Spinal cord (tissue), 10 donors: ENCODE data around the gene ACACA. TPM values are rescaled to one million over a fixed set of nuclear protein-coding genes. Genes with fewer than 3 reads are reported as not detected.
A peak's percentile ranks its signal among the peaks of the same experiment; 100 is the strongest.

Experiments
- DNase-seq, 6 donors: peaks; one replicate each; pipeline versions ENCODE4 v3.0.0 to v3.0.0-alpha.2; 2013 to 2015; ENCODE audit warnings: low spot score in 6 of 6, low read depth in 4 of 6
- H3K27ac ChIP-seq: one replicate; pipeline ENCODE4 v1.5.1; 2013; ENCODE audit warnings: low read depth, low read length, control low read depth
- H3K27me3 ChIP-seq: one replicate; pipeline ENCODE4 v1.6.1; 2013; ENCODE audit warnings: low read length; ENCODE audit not compliant: control insufficient read depth, insufficient read depth
- H3K36me3 ChIP-seq: one replicate; pipeline ENCODE4 v1.6.1; 2013; ENCODE audit warnings: low read length; ENCODE audit not compliant: control insufficient read depth, insufficient read depth
- H3K4me1 ChIP-seq: one replicate; pipeline ENCODE4 v1.6.1; 2013; ENCODE audit warnings: low read length; ENCODE audit not compliant: control insufficient read depth, insufficient read depth
- H3K4me3 ChIP-seq: one replicate; pipeline ENCODE4 v1.5.1; 2013; ENCODE audit warnings: low read depth, low read length, control low read depth
- H3K9me3 ChIP-seq: one replicate; pipeline ENCODE4 v1.6.1; 2013; ENCODE audit warnings: low read length; ENCODE audit not compliant: control insufficient read depth, insufficient read depth
- WGBS: methylation state at CpG from one replicate; pipeline ENCODE4 v1.1.5; 2013; ENCODE audit warnings: missing lambda C conversion rate; ENCODE audit not compliant: insufficient coverage; 5-methylcytosine and 5-hydroxymethylcytosine counted together
- polyA plus RNA-seq, 2 donors: library from polyadenylated mRNA; unstranded; fragments of 120-200 nt; gene quantifications; one replicate each; pipeline ENCODE4 v1.2.1, GENCODE V29; 2013; ENCODE audit not compliant: insufficient read length in 2 of 2
- total RNA-seq, 2 donors: library from RNA; depleted of rRNA in 1 of 2; stranded (reverse); fragments of 120-200 nt in 1 of 2; fragments of >200 nt in 1 of 2; gene quantifications; one replicate each; pipeline versions ENCODE4 v1.2.3 to v1.2.4, GENCODE V29; 2013 to 2014
- donor health status: healthy.

The ACACA gene
- total and polyA plus RNA-seq, 4 donors, result 62.3 to 94.4 (median 80.5) TPM

DNA sequence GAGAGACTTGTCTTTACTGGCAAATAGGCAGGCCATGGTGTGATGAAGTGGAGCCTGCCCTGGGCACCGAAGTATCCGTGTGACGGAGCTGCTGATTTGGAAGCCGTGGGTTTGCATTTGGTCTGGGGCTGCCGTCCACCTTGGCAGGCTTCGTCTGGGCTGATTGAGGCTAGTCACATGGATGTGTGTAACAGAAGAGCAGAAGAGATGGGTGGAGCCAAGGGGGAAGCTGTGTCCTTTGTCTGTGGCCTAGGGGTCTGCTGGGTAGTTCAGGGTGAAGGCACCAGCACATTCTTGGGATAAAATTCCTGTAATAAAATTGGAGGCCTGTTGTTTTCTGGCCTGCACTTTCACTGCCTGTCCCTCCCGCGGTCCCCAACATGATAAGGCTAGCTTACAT lies 351.7 kb downstream of the ACACA start:
- no peak for DNase-seq
- Histone ChIP-seq H3K27ac (no peak overlapping the region), H3K27me3 (no peaks in the 10 kb centered on the region), H3K4me1 (peaks cover 6% of the 10 kb centered on the region), H3K36me3 (peaks cover 7% of the 10 kb centered on the region), H3K9me3 (no peaks in the 10 kb centered on the region), H3K4me3 (no peak overlapping the region)
- 66% methylated on average over 6 of the region's 8 CpGs for WGBS

DNA sequence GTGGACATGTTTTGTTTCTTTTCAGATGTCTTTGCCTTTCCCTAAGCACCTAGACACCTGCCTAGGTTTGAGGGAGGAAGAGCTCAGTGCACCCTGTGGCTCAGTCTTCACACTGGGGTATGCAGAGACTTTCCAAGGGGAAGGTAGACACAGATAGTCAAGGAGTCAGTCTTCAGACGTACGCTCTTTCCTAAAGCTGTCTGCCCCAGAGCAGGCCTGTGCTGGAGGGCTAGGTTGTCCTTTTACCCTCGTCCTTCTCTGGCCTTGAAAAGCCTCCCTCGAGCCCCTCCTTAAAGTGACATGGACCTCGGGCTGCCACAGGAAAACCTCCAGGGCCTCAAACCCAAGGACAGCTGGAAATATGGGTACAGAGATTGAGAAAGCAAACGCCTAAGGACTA lies 354.2 kb downstream of the ACACA start:
- H3K36me3 ChIP-seq, result peaks cover 12% of the 10 kb centered on the region
- whole genome bisulfite sequencing, result 93% methylated on average over 5 of the region's 6 CpGs
- H3K27ac ChIP-seq, result no peak overlapping the region
- no peak overlapping the region for H3K4me3 ChIP-seq
- H3K4me1 ChIP-seq, result peaks cover 12% of the 10 kb centered on the region
- no peaks in the 10 kb centered on the region for H3K27me3 ChIP-seq
- DNase-seq, result no peak
- no peaks in the 10 kb centered on the region for H3K9me3 ChIP-seq

DNA sequence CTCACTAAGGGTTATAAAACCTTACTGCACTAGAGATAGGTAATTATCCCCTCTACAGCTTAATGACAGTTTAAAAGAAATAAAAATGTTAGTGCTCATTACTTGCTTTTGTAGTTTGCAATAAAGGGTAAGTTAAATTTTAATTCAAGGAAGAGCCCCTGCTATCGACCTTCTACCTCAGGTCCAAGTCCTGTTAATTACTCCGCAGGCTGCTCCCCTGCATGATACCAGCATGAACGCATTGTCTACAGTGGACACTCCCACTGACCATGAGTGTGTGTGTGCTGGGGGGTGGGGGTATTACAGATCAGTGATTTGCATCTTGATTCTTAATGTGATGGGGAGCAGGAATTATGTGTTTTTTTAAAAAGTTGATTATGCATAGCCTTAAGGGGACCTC lies 354.8 kb downstream of the ACACA start:
- DNase-seq, result peak in 1 of 6 donors; percentile 53
- H3K4me3 ChIP-seq, result no peak overlapping the region
- H3K27ac ChIP-seq, result no peak overlapping the region
- H3K4me1 ChIP-seq, result peaks cover 15% of the 10 kb centered on the region
- WGBS, result no CpG with 5 or more reads among the region's 3 CpGs
- H3K36me3 ChIP-seq, result peaks cover 12% of the 10 kb centered on the region
- H3K9me3 ChIP-seq, result no peaks in the 10 kb centered on the region
- H3K27me3 ChIP-seq, result no peaks in the 10 kb centered on the region

GRCh38 chr17:37051381-37051780 lies 355.3 kb downstream of the ACACA start:
- Histone ChIP-seq H3K27ac (no peak overlapping the region), H3K4me1 (peaks cover 15% of the 10 kb centered on the region), H3K4me3 (no peak overlapping the region), H3K27me3 (no peaks in the 10 kb centered on the region), H3K9me3 (no peaks in the 10 kb centered on the region), H3K36me3 (peaks cover 8% of the 10 kb centered on the region)
- DNase-seq, result no peak
- 100% methylated on average over 1 of the region's 5 CpGs for WGBS

DNA sequence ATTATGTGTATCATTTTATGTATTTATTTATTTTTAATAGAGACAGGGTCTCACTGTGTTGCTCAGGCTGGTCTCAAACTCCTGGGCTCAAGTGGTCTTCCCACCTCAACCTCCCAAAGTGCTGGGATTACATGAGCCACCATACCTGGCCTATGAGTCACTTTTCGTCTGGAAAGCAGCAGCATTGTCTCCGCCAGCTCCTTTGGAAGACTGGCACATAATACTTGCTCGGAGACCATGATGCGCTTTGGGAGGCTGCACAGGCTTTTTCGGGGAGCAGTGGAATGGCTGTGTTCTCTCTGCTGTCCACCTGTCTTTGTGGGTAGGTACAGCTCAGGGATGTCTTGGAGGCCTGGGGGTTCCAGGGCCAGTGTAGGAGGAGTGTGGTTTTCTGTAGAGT lies 355.7 kb downstream of the ACACA start:
- DNase-seq, result no peak
- peaks cover 20% of the 10 kb centered on the region for H3K4me1 ChIP-seq
- WGBS, result 74% methylated on average over 3 of the region's 5 CpGs
- H3K27ac ChIP-seq, result no peak overlapping the region
- no peaks in the 10 kb centered on the region for H3K9me3 ChIP-seq
- no peaks in the 10 kb centered on the region for H3K27me3 ChIP-seq
- no peak overlapping the region for H3K4me3 ChIP-seq
- peaks cover 7% of the 10 kb centered on the region for H3K36me3 ChIP-seq

GRCh38 chr17:37048811-37049210 lies 357.8 kb downstream of the ACACA start:
- DNase-seq, result no peak
- H3K27ac ChIP-seq, result no peak overlapping the region
- 97% methylated on average over 4 of the region's 5 CpGs for WGBS
- H3K27me3 ChIP-seq, result no peaks in the 10 kb centered on the region
- no peaks in the 10 kb centered on the region for H3K9me3 ChIP-seq
- H3K36me3 ChIP-seq, result peaks cover 5% of the 10 kb centered on the region
- H3K4me1 ChIP-seq, result peaks cover 30% of the 10 kb centered on the region
- H3K4me3 ChIP-seq, result no peak overlapping the region

GRCh38 chr17:37047631-37048104 lies 359.0 kb downstream of the ACACA start:
- Histone ChIP-seq H3K9me3 (no peaks in the 10 kb centered on the region), H3K27me3 (no peaks in the 10 kb centered on the region), H3K4me3 (no peak overlapping the region), H3K36me3 (peaks cover 5% of the 10 kb centered on the region), H3K27ac (no peak overlapping the region), H3K4me1 (peaks cover 30% of the 10 kb centered on the region)
- DNase-seq, result peak; percentile 68 to 97 (median 84)
- WGBS, result 6% methylated on average over 9 of the region's 9 CpGs

DNA sequence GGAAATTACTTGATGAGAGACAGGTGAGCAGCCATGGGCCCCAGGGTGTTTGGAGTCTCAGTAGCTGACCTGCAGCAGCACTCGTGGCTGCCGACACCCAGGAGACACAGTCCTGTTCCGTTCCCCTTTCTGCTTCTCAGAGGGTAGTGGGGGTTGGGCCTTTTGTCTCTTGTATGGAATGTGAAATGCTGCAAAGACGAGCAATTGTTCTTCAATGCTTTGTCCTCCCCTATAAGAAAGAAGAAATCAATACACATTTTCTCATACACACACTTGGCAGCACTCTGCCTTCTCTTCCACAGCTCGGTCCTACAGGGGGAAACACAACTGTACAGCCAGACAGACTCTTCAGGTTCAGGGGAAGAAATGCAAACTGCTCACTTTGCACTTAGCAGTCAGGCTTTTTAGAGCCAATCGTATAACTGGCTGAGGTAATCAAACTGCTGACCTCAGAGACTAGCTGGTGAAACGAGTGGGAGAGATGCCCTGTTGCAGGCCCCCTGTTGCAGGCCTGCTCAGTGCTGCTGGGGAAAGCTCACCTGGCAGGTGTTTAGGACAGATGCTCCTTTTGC lies 361.2 kb downstream of the ACACA start:
- peak in 1 of 6 donors; percentile 58 for DNase-seq
- Histone ChIP-seq H3K27ac (no peak overlapping the region), H3K27me3 (no peaks in the 10 kb centered on the region), H3K36me3 (peaks cover 5% of the 10 kb centered on the region), H3K9me3 (no peaks in the 10 kb centered on the region), H3K4me3 (no peak overlapping the region), H3K4me1 (peaks cover 26% of the 10 kb centered on the region)
- WGBS, result 64% methylated on average over 6 of the region's 7 CpGs

- Histone ChIP-seq H3K36me3 (no peaks in the 10 kb centered on the region), H3K27me3 (no peaks in the 10 kb centered on the region), H3K4me3 (no peak overlapping the region), H3K27ac (no peak overlapping the region), H3K9me3 (no peaks in the 10 kb centered on the region), H3K4me1 (peaks cover 21% of the 10 kb centered on the region)
- DNase-seq, result no peak
- WGBS, result 57% methylated on average over 2 of the region's 3 CpGs
Observed at GRCh38 chr17:37043201-37043600, 363.4 kb downstream of the ACACA start.

DNA sequence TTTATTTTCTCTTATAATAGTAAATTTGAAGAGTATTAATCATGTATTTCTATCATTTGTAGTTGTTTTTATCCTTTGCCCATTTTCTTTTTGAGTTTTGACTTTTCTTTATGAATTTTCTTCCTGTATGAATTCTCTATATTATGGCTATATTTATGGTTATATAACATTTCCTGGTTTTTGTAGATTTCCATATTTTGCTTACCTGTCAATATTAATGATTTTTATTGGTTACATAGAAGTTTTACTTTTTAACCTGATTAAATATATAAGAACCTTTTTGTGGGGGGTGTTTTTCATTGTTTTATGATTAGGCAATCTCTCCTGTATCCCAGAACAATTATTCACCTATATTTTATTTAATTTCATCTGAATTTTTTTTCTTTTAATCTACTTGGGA lies 364.7 kb downstream of the ACACA start:
- H3K36me3 ChIP-seq, result no peaks in the 10 kb centered on the region
- H3K27ac ChIP-seq, result no peak overlapping the region
- no peaks in the 10 kb centered on the region for H3K27me3 ChIP-seq

More for the DNA sequence above, 364.7 kb downstream of the ACACA start:
- Histone ChIP-seq H3K4me1 (peaks cover 15% of the 10 kb centered on the region), H3K9me3 (no peaks in the 10 kb centered on the region), H3K4me3 (no peak overlapping the region)
- DNase-seq, result no peak
